Midbrain (tissue), 1 donor: ENCODE data around the gene LAMB1.
A peak's percentile ranks its signal among the peaks of the same experiment; 100 is the strongest.

ENCODE experiments used
- DNase-seq: peaks from one replicate; lab custom pipeline; 2025; lab: John Stamatoyannopoulos, UW

Gene LAMB1

DNA sequence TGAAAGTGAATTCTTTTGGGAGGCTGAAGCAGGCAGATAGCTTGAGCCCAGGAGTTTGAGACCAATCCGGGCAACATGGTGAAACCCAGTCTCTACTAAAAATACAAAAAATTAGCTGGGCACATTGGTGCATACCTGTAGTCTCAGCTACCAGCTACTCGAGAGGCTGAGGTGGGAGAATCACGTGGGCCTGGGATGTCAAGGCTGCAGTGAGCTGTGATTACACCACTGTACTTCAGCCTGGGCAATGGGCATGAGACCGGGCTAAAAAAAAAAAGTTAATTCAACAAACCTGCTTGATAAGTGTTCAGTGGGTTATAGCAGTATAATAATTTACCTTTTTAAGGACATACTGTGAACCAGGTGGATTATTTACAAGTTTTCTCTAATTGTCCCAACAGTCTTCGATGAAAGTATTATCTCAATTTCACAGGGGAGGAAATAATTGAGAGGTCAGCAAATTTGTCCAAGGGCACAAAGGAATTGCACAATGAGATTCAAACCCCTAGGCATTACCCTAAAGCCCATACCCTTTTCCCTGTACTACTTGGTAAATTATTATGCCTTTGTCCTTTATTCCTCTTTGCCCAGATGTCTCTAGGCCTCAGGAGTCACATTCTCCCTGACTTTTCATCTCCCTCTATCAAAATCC, 125.1 kb downstream of the LAMB1 start:
- no peak for DNase-seq

DNA sequence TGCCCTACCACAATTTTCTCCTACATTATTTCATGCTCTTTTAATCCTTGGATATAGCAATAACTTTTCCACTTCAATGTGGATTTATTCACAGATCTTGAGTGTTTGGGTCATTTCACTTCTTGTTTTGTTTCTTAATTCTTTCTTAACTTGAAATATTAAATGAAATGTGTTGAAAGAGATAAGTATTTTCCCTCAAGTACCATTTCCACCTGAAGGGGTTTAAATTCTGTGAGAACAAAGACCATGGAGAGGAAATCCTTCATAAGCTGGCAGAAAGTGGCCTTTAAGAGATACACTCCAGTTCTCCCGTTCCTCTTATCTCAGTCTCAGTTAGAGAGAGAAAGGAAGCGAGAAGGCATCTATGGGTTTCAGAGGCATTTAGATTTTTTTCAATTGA, 126.0 kb downstream of the LAMB1 start:
- DNase-seq = no peak

DNA sequence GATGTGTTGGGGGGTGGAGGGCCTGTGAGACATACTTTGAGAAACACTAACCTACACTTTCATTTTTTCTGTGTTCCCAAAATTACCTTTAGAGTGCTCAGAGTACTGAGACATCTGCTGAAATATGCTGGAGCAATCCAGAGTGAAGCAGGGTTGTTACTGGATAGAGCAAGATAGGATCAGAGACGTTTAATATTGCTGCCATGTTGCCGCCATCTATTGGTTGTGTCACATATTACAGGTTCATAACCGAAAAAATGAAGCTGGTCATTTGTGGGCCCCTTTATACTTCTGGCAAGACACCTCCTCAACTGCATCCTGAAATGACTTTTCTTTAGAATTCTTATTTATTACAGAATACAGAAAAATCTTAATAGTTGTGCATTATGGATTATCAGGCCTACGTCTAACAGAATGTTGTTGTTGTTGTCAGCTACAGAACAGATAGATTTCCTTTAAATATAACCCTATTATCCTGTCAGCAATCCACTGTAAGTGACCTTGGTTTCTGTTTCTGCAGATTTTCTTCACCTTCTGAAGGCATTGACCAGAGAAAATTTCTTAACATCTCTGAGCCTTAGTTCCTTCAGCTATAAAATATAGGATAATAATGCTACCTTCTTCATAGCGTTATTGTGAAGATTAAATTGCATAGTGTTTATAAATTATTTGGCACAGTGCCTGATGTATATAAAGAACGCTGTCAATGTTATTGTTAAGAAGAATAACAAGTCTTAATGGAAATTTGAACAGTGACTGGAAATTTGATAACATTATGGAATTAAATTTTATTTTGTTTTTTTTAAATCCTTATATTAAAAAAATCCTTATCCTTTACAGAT, 128.1 kb downstream of the LAMB1 start:
- DNase-seq = peak; percentile 64

DNA sequence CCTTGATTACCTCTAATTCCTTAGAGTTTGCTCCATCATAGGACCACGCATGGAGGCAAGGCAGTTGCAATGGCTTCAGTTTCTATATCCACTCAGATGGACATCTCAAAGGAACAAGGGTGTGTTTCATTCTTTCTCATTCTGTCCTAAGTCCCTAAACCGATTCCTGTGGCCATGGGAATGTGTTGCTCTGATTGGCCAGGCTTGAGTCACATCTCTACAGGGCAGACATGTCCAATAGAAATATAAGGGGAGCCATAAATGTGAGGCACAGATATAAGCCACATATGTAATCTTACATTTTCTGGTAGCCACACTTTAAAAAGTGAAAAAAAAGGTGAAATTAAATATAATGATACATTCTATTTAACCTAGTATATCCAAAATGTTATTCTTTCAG, 128.8 kb downstream of the LAMB1 start:
- no peak for DNase-seq
